SJCRH30 (cell line): Measurements from ENCODE around the gene DDX11. TPM values are rescaled to one million over a fixed set of nuclear protein-coding genes. Genes with fewer than 3 reads are reported as not detected.
"Not testable (repeated sequence)": the region's sequence is repeated elsewhere in the genome, so short reads cannot be mapped to it uniquely, and the experiment has no call there.

Experiments
- DNase-seq, 2 experiments: peaks; one replicate each; pipeline ENCODE4 v3.0.0-alpha.2; 2015 to 2020
- H3K27ac ChIP-seq: fragments of 250-450 bp; sonication (Bioruptor Pico); 2 replicates; pipeline ENCODE4 v1.5.1; 2020; ENCODE audit warnings: mild to moderate bottlenecking, moderate library complexity
- H3K27me3 ChIP-seq: fragments of 250-450 bp; sonication (Bioruptor Pico); 2 replicates; pipeline ENCODE4 v1.5.1; 2020; ENCODE audit warnings: mild to moderate bottlenecking, moderate library complexity
- H3K36me3 ChIP-seq: fragments of 250-450 bp; sonication (Bioruptor Pico); 2 replicates; pipeline ENCODE4 v1.5.1; 2020; ENCODE audit warnings: mild to moderate bottlenecking, moderate library complexity
- H3K4me1 ChIP-seq: fragments of 250-450 bp; sonication (Bioruptor Pico); 2 replicates; pipeline ENCODE4 v1.5.1; 2020; ENCODE audit warnings: mild to moderate bottlenecking, moderate library complexity
- H3K4me3 ChIP-seq: fragments of 250-450 bp; sonication (Bioruptor Pico); 2 replicates; pipeline ENCODE4 v1.5.1; 2020; ENCODE audit warnings: mild to moderate bottlenecking, moderate library complexity
- H3K9me3 ChIP-seq: fragments of 250-450 bp; sonication (Bioruptor Pico); replicated peaks from 2 replicates; pipeline ENCODE4 v1.5.1; 2020; ENCODE audit warnings: mild to moderate bottlenecking, moderate library complexity
- total RNA-seq: library from RNA; depleted of rRNA; stranded (reverse); fragments of >200 nt; shearing (Covaris generic); gene quantifications from 2 replicates; pipeline ENCODE4 v1.2.3, GENCODE V29; 2014

Gene DDX11
- total RNA-seq, 1 experiment from 2014 or later = 58.7 TPM

DNA sequence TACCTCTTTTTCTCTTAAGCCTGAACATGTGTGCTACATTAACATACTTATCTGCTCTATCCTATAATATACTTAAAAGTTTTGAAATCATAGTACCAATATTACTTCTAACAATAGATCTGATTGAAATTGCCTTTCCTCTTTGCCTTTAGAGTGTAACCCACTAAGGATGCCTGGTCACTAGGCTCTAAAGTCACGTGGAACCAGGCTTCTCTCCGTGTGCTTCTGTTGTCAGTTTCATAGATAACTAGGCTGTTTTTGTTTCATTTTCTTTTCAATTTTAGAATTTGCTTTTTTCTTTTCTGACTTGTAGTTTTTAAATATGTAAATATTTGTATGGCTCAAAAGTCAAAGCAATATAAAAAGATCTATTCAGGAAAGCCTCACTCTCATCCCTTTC, 25.8 kb downstream of the DDX11 start:
- H3K36me3 ChIP-seq = peaks cover 10% of the 10 kb centered on the region; the same call in 1 of the 2 replicates
- not testable (repeated sequence) for DNase-seq, H3K9me3 ChIP-seq, H3K4me3 ChIP-seq, H3K27me3 ChIP-seq, H3K4me1 ChIP-seq, H3K27ac ChIP-seq

DNA sequence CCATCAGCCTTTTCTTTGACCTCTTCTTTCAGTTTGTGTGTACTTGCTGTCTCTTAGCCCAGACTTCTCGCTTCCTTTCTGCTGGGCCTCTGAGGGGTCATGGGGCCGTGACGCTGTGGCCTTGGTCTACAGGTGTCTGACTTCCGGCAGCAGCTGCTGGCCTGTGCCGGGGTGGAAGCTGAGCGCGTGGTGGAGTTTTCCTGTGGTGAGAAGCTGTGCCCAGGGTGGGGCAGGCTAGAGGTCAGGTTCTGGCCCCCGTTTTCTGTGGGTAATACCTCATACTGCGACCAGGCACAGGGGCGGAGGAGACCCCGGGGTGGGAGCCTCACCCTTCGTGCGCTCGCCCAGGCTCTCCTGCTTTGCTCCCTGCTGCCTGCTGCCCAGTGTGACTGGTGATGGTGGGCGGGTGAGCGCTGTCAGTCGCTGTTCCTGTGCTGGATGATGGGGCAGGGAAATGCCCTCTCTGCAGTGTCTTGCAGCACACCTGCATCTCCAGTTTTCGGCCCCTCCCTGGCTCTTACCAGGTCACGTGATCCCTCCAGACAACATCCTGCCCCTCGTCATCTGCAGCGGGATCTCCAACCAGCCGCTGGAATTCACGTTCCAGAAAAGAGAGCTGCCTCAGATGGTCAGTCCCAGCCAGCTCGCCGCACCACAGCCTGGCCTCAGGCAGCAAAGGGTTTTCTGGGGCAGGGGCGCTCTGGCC, 27.0 kb downstream of the DDX11 start:
- peaks cover 10% of the 10 kb centered on the region; the same call in 1 of the 2 replicates for H3K36me3 ChIP-seq
- H3K27ac ChIP-seq, H3K4me3 ChIP-seq, H3K4me1 ChIP-seq, H3K9me3 ChIP-seq, DNase-seq, H3K27me3 ChIP-seq: not testable (repeated sequence)

DNA sequence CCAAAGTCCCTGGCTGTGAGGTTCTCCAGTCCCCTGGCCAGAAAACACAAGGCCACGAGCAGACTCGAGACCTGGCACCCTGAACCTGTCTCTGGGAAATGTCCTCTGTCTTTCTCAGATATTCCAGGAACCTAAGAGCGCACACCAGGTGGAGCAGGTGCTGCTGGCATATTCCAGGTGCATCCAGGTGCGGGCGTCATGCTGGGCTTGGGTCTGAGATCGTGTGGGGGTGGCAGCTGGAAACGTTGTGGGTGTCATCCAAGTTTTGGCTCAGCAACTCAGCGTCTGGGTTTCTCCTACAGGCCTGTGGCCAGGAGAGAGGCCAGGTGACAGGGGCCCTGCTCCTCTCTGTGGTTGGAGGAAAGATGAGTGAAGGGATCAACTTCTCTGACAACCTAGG, 28.5 kb downstream of the DDX11 start:
- DNase-seq, H3K4me1 ChIP-seq, H3K27me3 ChIP-seq, H3K27ac ChIP-seq, H3K36me3 ChIP-seq, H3K9me3 ChIP-seq, H3K4me3 ChIP-seq: not testable (repeated sequence)

DNA sequence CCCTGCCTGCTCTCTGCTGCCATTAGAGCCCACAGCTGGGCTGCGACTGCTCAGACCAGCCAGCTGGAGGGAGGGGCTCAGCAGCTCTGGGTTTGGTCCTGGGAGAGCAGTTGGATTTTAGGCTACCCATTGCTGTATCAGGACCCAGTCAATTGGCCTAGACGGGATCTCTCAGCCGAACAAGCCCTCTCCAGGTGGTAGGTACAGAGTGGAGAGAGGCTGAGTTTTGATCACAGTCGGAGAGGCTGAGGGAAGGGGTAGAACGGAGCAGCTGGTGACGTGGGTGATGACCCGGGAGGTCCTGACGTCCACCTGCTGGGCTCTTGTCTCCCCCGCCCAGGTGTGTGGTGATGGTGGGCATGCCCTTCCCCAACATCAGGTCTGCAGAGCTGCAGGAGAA, 28.9 kb downstream of the DDX11 start:
- H3K27me3 ChIP-seq, H3K9me3 ChIP-seq, H3K36me3 ChIP-seq, H3K4me3 ChIP-seq, H3K27ac ChIP-seq, H3K4me1 ChIP-seq, DNase-seq: not testable (repeated sequence)

DNA sequence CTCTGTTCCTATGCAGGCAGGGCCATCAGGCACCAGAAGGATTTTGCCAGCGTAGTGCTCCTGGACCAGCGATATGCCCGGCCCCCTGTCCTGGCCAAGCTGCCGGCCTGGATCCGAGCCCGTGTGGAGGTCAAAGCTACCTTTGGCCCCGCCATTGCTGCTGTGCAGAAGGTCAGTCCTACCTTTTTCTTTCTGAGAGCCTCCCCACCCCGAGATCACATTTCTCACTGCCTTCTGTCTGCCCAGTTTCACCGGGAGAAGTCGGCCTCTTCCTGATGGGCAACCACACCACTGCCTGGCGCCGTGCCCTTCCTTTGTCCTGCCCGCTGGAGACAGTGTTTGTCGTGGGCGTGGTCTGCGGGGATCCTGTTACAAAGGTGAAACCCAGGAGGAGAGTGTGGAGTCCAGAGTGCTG, 29.9 kb downstream of the DDX11 start:
- DNase-seq, H3K9me3 ChIP-seq, H3K4me3 ChIP-seq, H3K27ac ChIP-seq, H3K36me3 ChIP-seq, H3K4me1 ChIP-seq, H3K27me3 ChIP-seq: not testable (repeated sequence)

DNA sequence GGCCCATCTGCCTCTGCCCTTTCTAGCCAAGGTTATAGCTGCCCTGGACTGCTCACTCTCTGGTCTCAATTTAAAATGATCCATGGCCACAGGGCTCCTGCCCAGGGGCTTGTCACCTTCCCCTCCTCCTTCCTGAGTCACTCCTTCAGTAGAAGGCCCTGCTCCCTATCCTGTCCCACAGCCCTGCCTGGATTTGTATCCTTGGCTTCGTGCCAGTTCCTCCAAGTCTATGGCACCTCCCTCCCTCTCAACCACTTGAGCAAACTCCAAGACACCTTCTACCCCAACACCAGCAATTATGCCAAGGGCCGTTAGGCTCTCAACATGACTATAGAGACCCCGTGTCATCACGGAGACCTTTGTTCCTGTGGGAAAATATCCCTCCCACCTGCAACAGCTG, 30.6 kb downstream of the DDX11 start:
- H3K9me3 ChIP-seq, H3K36me3 ChIP-seq, H3K27me3 ChIP-seq, DNase-seq, H3K4me3 ChIP-seq, H3K4me1 ChIP-seq, H3K27ac ChIP-seq: not testable (repeated sequence)

DNA sequence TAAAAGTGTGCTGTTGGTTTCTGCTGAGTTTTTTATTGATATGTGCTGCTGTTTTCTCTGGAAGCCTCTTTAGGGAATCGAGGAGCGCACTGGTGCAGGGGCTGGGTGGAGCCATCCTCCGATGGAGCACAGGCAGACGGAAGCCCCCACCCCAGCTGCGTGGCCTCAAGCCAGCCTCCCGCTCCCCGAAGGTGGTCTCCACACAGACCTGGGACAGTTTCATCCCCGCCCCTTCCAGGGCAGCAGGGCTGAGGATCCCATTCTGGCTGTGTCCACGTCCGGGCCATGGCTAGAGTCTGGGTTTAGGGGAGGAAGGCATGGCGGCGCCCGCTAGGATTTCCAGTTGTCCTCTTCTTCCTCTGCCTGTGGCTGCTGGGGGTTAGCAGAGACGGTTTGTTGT, 31.1 kb downstream of the DDX11 start:
- H3K27me3 ChIP-seq, H3K4me1 ChIP-seq, H3K9me3 ChIP-seq, H3K4me3 ChIP-seq, DNase-seq, H3K36me3 ChIP-seq, H3K27ac ChIP-seq: not testable (repeated sequence)

DNA sequence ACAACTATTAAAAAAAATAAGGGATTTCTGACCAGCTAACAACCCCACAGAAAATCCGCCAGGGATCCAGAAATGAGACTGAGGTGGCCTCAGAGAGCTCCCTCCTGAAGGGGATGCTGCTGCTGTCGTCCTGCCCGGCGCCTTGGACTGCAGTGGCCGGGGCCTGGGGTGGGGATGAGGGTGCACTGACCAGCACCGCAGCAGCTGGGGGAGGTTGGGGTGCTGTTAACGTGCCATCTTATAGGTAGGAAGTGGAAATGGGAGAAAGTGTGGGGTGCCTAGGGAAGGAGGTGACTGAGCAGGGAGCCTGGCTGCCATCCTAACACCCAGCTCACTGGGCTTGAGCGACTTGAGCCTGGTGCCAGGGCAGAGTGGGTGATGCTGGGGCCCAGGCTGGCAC, 32.0 kb downstream of the DDX11 start:
- no peak overlapping the region for H3K4me3 ChIP-seq
- peaks cover 7% of the 10 kb centered on the region; the same call in 1 of the 2 replicates for H3K36me3 ChIP-seq
- no peaks in the 10 kb centered on the region for H3K4me1 ChIP-seq
- no peak for DNase-seq
- no peak overlapping the region for H3K27ac ChIP-seq
- H3K9me3 ChIP-seq = no peaks in the 10 kb centered on the region
- no peaks in the 10 kb centered on the region for H3K27me3 ChIP-seq

DNA sequence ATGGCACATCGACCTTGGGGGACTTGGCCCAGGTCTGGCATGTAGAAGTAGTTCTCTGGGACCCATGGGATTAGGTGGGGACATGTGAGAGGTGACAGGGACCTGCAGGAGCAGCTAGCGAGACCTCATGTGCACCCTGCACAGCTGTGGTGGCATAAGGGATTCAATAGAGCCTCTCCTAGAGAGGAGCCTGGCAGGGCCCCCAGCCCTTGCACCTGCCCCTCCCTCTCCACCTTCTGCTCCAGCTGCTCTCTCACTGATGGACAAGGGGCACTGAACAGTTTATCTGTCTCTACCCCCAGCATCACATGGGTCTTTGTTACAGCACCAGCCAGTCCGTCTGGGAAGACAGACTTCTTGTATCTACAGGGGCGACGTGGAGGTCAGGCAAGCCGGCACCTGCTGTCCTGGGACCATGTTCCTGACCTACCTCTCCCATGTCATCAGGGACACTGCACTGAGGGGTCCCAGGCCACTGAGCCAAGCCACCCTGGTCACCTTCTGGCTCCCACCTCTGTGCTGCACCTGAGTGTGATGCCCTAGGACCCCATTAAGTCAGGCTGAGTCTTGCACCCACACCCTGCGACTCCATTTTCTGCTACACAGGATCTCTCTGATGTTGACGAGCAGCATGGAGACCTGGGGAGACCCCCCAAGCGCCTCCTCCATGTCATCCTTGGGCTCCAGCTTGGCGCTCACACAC, 32.6 kb downstream of the DDX11 start:
- peaks cover 7% of the 10 kb centered on the region; the same call in 1 of the 2 replicates for H3K36me3 ChIP-seq
- no peak overlapping the region for H3K27ac ChIP-seq
- no peaks in the 10 kb centered on the region for H3K27me3 ChIP-seq
- H3K9me3 ChIP-seq = no peaks in the 10 kb centered on the region
- no peak overlapping the region for H3K4me3 ChIP-seq
- H3K4me1 ChIP-seq = no peaks in the 10 kb centered on the region
- DNase-seq = no peak

DNA sequence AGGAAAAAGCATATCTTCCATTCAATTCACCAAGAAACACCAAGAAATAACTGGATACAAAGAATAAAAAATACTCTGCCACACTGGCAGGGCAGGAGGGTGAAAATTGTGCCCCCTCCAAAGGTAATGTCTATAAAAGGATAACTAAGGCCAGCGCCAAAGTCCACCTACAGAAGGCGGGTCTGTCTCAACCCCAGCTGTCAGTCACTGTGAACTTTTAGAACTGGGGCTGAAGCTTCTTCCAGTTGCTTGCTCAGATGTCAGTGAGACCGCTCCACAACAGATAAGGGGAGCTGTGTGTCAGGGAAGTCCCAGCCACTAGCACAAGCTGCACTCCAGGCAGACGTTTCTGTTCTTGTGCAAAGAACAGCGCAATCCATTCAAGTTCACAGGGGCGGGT, 36.1 kb downstream of the DDX11 start:
- H3K27me3 ChIP-seq, DNase-seq, H3K9me3 ChIP-seq, H3K4me3 ChIP-seq, H3K4me1 ChIP-seq, H3K36me3 ChIP-seq, H3K27ac ChIP-seq: not testable (repeated sequence)

DNA sequence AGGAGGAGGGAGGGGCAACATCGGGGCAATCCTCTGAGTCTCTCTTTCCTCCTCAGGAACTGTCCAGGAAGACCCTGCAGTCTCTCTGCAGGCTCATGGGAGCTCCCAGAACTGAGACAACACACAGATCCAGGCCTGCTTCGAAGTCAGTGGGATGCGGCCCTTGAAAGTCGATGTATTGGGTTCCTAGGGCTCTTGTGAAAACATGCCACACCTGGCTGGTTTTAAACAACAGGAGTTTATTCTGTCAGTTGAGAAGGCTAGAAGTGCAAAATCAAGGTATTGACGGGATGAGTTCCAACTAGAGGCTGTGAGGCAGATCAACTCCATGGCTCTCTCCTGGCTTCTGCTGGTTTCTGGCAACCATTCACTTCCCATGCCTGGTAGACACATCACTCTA, 36.6 kb downstream of the DDX11 start:
- DNase-seq, H3K9me3 ChIP-seq, H3K27ac ChIP-seq, H3K27me3 ChIP-seq, H3K4me3 ChIP-seq, H3K4me1 ChIP-seq, H3K36me3 ChIP-seq: not testable (repeated sequence)

DNA sequence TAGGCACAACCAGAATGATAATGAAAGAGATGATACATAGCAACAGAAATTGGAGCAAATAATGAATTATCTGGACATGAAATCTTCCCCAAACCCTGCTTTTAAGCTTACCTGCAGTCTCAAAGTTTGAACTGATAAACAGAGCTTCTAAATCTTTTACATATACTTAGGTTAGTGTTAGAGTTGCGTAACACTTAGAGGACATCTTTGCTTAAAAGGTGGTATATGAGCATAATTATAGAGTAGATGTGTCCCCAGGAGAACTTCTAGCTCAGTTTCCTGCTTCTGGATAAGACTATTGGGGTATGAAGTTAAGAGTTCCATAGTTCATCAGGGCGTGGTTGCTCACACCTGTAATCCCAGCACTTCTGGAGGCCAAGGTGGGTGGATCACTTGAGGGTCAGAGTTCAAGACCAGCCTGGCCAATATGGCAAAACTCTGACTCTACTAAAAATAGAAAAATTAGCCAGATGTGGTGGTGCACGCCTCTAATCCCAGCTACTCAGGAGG, 41.5 kb downstream of the DDX11 start:
- H3K4me3 ChIP-seq, DNase-seq, H3K9me3 ChIP-seq, H3K27me3 ChIP-seq, H3K27ac ChIP-seq, H3K36me3 ChIP-seq, H3K4me1 ChIP-seq: not testable (repeated sequence)

DNA sequence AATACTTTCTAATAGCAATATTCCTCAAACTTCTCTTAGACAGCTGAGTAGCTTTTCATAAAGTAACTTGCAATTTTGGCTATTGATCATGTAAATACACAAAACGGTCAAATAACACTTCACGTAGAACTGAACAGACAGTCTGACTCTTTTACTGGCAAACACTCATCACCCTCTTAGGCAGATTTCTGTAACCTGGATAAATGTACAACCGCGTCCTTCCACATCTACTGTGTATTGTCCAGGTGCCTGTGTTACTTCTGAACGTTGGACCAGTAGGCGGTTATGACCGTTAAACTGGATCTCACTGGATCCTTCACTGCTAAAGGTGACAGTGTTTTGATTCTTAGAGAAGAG, 43.2 kb downstream of the DDX11 start:
- not testable (repeated sequence) for H3K27ac ChIP-seq, H3K4me1 ChIP-seq, H3K9me3 ChIP-seq, H3K27me3 ChIP-seq, DNase-seq, H3K36me3 ChIP-seq
- peak overlapping the region; percentile 67 for H3K4me3 ChIP-seq

DNA sequence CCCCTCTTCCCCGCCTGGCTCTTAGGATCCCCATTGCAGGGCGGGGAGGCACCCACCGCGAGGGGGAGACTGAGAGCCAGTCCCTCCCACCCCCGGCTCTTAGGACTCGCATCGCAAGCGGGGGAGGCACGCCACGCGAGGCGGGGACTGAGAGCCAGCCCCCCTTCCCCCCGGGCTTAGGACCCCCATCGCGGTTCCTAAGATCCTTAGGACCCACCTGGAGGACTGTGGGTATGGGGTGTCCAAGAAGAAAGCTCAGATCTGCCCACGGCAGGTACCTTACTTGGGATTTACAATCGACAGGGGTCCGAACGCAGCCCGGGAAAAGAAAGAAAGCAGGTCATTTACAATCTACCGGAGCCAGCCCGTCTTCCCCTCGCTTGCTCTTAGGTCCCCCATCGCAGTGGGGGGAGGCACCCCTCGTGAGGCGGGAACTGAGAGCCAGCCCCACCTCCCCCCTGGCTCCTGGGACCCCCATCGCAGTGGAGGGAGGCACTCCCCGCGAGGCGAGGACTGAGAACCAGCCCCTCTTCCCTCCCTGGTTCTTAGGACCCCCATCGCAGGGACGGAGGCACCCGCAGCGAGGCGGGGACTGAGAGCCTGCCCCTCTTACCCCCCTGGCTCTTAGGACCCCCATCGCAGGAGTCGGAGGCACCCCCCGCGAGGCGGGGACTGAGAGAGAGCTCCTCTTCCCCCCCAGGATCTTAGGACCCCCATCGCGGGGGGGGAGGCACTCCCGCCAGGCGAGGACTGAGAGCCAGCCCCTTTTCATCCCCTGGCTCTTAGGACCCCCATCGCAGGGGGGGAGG, 43.7 kb downstream of the DDX11 start:
- Histone ChIP-seq H3K36me3 (no peaks in the 10 kb centered on the region), H3K27ac (peak overlapping the region; percentile 53), H3K9me3 (no peaks in the 10 kb centered on the region), H3K4me3 (peak overlapping the region; percentile 67), H3K27me3 (no peaks in the 10 kb centered on the region), H3K4me1 (no peaks in the 10 kb centered on the region)
- peak; percentile 65 to 76 for DNase-seq
